ENCODE results near the gene LRRC7. TPM values are rescaled to one million over a fixed set of nuclear protein-coding genes. Genes with fewer than 3 reads are reported as not detected.

The LRRC7 gene
- total RNA-seq, 1 donor from 2014 or later = 303 TPM

DNA sequence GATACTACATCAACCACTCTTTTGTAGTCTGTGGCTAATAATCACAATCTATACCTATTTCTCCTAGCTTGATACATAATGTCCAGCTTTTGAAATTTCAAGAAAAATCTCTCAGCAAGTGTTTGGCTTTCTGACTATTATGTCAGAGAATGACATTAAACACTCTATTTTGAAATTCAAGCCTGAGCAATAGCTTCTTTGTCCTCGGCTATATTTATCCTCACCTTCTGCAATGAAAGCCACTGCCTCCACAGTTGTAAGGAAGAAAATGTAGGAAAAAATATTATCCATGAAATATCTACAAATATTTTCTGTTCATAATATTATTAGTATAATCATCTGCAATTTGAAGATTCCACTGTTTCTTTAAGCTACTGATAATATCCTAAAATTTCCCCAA lies 22.1 kb downstream of the LRRC7 start:
- DNase-seq = no peak

DNA sequence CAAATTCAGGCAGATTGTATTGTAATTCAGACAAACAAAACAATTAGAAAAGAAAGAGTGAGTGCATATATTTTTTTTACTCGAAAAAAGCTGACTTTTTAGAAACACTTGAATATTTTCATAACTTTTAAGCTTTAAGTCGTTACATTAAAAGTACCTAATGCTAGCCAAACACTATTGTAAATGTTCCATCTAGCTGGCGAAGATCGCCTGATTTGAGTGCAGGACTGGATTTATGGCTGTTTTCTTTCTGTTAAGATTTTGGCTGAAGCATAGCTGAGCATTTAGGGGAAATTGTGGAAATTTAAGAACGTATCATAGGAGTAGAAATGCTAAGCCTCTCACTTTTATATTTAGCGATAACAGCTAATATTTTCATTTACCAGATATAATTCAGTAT lies 24.6 kb downstream of the LRRC7 start:
- DNase-seq = no peak

DNA sequence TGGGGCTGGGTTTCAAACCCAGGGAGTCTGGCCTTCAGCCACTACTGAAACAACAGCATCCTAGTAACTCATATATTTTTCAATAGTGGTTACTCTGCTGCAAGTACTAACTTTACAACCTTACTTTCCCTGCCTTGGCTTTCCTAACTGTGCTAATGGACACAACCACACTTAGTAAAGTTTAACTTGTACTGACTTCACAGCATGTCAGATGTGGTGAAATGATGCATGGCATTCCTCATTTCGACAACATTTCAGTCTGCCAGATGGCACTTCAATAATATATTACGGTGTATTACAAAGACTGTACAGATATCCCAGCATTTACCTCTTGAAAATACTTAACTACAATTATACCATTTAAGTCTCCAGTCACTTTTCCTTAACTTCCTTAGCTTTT lies 27.8 kb downstream of the LRRC7 start:
- no peak for DNase-seq

DNA sequence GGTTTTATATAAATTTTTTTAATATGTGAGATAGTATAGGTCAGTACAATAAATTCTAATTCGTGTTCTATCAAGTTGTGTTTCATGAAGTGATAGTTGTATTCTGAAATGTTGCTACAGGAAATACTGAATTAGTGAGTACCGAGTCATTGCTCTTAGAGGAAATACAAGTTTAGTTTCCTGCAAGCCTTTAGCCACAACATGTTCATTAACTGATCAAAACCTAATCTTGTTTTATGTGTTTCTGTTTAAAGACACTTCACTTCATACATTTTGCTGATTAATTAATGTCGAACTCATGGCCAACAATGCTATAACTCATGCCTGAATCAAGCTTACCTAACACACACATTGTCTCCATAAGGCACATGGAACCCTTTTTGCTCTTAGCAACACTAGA lies 43.6 kb downstream of the LRRC7 start:
- DNase-seq = no peak

DNA sequence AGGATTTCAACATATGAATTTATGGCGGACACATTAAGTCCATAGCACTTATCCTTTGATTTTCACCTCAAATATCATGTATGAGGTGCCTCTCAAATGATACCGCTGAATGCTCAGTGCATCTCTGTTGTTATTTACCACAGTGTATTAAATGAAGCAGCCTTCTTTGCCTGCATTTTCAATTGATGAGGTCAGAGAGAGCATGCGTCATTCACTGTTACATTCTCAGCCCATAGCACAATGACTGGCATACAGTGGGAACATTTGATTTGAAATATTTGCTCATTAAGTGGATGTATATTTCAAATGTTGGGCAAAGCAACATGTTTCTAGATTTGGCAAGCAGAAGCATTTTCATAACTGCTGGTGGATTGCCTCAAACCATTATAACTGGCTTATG lies 45.7 kb downstream of the LRRC7 start:
- DNase-seq = no peak

DNA sequence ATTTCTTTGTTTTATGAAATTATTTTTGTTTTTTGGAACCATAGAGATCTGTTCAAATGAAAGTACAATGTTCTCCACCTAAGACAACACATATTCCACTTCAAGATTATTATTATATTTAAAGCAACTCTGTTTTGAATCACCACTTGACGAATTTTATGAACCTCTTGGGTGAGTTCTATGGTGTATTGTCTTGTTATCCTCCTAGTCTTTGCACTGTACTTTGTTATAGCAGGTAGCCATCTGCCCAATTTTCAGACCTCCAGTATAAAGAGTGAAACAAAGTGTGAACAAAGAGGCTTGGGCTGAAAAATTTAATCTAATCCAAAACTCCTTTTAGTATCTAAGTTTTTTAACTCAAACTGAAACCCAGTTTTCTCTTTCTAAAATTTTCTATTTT lies 71.0 kb downstream of the LRRC7 start:
- DNase-seq = no peak

DNA sequence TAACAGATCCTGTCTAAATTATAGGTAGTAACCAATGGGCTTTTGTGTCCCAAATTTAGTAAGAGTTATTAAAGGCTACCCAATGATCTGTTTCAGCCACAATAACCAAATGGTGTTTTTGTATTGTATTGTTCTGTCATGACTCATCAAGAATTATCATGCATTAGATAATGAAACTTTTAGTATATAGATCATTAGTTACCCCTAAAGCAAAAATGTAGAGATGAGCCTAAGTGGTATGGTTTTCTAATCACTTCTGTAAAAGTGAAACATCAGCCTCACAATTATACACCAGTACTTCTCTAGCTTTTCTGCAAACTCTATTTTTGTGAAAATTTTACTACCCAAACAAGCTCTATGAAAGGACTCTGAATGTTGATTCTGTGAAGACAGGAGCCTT lies 71.4 kb downstream of the LRRC7 start:
- no peak for DNase-seq

DNA sequence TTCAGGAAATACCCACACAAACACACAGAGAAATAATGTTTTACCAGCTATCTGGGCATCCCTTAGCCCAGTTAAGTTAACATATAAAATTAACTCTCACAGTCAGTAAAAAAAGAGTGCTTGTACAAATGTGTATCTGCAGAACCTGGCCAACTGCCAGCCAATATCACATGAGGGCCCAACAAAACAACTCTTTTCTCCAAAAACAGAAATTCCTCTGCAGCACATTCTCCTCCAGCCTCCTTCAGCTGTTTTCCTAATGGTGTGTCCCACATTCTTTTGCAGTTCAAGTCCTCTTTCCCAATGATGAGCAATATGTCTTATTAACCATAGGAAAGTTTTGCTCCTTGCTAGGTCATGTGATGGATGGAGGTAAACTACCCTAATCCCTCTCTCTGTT lies 75.5 kb downstream of the LRRC7 start:
- DNase-seq = no peak

DNA sequence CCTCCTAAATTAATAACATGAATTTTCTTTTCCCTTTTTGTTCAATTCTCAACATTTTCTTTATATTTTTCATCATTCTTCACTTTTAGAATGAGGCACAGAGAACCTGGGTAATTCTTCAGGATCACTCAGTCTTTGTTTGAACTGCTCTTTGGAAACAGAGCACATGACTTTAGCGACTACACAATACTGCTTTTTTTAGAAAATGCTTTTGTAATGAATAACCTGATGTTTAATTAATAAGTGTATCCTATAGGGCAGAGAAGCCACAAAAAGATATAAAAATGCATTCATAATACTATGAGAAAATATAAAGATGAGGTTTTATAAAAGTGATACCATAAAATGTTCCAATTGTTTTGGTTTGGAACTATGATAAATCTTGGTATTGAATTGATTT lies 77.8 kb downstream of the LRRC7 start:
- no peak for DNase-seq

DNA sequence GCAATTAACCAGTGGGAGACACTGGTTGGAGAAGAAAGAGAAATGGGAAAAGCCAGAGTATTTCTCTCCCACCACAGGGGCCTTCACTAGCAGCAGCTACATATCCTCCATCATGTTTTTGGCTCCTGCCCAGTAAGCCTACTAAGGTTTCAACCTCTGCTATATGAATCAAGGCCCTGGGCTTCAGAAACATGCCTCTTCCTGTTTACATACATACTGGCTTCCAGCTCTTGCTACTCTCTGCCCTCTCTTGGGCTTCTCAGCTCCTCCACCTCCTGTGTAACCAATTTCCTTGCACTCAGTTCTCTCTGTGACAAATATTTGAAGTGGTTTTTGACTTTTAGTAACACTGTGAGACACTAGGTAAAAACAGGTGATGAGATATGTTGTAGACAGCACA lies 80.8 kb downstream of the LRRC7 start:
- DNase-seq = no peak

DNA sequence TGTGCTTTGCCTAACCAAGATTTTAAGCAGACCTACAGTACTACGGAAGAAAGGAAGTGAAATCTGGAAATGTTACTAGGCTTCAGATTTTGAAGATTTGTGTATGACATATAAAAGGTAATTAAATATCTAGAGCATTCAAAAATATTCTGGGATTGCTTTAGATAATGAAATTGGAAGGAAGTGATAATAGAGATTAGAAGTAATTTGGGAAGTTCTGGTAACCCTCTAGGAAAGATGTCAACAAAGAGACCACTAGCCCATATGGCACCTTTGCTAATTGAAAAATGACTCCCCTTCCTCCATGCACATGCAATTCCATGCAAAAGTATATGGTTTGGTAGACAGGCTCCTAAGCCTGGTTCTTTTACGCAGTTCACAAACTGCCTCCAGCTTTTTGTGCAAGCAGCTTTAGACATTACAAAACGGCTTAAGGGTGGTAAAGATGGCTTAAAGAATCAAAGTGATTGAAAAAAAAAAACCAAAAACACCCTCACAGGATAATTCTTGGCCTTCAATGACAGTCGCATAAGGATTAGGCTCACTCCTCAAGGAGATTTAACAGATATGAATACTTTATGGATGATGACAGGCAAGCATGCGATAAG lies 81.8 kb downstream of the LRRC7 start:
- DNase-seq = no peak

DNA sequence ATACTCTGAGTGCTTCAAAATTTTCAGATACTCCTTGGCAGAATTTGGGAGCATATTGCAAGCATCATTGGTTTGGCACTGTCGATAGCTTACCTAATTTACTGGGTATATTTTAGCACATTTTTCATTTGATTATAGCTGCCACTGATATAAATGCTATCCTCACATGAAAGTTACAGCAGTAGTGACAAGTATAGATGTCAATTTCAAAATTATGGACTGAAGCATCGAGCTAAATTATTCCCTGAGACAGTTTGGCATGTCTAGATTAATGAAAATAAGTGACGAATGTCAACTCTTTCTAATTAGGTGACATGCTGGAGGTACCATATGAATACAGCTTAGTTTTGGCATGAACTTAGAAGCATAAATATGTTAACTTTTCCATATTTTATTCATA lies 83.1 kb downstream of the LRRC7 start:
- DNase-seq = no peak

DNA sequence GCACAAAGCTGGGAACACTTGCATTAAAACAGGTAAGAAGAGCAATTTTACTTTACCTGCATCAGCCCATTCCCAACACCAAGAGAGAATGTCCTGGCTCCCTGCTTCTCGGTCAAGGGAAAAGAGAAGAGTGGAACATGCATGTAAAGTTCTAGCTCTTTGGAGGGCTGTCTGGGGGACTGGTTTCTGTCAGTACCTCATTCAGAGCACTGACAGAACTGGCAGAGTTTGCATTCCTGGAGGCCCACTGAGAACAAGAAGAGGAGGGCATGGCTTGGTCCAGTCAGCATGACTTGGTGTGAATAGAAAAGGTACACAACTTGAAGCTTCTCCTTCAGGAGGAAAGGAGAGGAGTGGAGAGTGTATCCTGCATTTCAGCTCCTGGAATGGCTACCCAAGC lies 83.9 kb downstream of the LRRC7 start:
- DNase-seq = no peak

DNA sequence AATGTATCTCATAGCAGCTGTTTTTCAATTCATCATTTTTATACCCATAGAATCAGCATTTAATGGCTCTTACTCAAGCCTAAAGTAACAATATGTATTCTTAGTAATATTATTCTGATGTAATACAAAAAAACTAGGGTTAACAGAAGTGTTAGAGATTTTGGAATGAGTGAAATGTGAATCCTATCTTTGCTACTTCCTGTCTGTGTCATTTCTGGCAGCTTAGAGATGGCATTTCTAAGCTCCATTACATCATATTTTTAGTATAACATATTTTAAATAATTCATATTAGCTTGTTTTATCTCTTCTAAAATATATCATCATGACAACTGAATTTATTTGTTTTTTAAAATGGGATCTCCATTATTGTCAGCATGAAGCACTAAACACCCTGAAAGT lies 90.2 kb downstream of the LRRC7 start:
- DNase-seq = no peak

DNA sequence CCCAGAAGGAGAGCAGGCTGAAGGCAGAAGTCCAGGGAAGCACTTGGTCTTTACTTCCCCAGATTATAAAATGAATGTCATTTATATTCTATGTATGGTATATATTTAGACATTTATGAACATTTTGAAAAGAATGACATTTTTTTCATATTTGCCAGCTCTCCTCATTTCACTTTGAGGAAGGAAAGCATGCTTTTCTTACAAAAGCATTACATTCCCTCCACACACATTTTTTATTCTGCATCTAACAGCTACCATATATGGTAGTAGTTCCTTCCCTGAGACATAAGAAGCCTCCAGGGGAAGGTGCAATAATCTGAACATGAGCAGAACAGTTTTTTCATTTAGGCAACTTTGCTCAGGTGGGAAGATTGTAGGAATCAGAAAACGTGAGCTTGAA lies 94.0 kb downstream of the LRRC7 start:
- no peak for DNase-seq

DNA sequence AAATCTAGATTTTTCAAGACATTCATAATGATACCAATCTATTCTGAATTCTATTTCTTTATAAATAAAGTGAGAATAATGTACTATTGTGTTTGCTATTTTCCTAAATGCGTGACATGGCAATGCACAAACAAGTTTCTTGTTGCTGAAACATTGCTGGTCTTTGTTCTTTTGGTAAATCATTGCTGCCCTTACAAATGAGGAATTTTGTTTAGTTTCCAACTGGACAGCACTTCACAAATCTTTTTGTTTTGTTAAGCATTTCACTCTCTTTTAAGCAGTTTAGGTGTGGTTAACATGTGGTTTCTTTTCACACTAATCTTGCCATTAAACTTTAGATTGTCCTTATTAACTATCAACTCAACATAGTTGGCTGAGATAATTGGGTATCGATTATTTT lies 94.6 kb downstream of the LRRC7 start:
- no peak for DNase-seq

DNA sequence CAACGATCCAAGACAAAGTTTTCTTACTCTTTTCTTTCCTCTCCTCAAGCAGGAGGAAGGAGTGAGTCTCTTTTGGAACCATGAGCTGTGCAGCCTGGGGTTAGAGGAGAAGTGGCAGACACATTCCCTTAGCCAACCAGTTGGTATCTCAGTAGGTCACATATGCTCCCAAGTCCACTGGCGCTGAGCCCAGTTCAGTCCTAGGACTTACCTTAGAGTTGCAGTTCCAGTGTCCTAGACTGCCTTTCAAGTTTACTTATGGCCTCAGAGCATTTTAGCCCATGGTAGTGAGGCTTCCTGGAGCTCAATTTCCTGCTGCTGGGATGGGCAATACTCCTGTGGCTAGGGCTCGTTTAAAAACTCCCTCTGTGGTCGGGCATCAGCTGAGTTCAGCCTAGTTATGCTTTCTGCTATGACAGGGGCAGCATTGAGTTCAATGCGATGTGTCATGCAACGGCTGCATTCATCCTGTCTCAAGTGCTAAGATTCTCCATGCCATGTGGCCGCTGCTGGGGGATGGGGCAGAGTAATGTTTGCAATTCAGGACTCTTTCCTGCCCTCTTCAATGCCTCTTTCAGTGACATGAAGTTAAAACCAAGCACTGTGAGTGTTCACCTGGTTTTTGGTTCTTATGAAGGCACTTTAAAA lies 103.8 kb downstream of the LRRC7 start:
- no peak for DNase-seq

DNA sequence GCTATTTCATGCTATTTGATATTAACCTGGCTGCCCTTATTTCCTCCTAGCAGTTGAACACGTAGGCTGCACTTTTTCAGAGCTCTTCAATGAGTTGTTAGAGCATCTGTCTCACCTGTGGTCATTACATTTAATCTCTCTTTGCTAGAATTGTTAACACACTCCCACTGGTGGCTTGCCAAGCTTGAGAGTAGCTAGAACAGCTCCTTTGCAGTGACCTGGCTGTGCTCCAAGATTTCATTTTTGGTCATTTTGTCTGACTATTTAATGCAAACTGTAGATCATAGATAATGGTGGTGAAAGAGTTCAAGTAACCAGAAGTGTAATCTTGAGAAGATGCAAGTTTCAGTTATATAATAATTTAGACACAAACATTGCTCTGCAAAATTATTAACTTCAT lies 105.6 kb downstream of the LRRC7 start:
- no peak for DNase-seq

DNA sequence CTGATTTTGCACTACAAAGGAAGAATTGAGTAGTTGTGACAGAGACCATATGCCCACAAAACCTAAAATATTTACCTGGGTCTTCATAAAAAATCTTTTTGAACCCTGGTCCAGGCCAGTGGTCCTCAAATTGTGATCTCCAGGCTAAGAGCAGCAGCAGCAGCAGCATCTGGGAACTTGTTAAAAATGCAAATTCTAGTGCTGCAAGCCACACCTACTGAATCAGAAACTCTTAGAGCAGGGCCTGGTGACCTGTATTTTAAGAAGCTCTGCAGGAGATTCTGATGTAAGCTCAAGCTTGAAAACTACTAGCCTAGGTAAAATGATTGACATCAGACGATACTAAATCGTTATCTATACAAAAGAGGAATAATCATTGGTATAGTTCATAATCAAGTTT lies 112.2 kb downstream of the LRRC7 start:
- no peak for DNase-seq

DNA sequence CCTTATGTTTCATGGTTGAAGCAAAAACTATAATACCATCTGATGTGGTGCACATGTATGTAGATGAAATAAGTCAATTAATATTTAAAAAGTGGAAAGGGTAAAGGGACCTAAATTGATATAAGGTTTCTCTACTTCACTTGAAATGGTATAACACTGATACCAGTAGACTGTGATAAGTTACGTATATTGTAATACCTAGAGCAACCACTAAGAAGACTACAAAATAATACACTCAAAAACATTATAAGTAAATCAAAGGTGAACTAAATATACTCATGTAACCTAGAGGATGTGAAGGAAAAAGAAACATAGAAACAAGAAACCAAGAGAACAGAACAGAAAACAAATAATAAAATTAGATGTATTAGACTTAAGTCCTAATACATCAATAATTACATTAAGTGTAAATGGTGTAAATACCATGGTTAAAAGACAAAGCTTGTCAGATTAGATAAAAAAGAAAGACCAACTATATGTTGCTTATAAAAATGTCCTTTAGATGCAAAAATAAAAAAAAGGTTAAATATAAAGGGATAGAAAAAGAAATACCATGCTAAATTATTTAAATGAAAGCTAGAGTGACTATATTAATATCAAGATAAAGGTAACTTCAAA lies 118.8 kb downstream of the LRRC7 start:
- no peak for DNase-seq

DNA sequence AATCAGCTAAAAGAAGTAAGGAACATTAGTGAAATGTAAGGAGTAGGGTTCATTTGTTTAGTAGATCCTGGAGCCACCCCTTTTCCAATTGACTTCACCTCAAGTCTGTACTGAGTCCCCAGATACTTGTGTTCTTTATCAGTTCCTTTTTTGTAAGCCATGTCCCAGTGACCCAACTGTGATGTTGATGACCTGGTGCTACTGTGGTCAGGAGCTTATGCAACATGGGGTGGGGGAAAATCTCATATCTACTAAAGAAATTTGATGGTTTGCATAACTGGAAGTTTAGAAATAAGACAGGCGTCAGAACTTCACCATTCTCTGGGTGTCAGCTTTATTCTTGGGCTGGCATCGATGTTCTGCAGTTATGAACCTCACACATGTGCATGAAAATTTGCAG lies 120.5 kb downstream of the LRRC7 start:
- no peak for DNase-seq

DNA sequence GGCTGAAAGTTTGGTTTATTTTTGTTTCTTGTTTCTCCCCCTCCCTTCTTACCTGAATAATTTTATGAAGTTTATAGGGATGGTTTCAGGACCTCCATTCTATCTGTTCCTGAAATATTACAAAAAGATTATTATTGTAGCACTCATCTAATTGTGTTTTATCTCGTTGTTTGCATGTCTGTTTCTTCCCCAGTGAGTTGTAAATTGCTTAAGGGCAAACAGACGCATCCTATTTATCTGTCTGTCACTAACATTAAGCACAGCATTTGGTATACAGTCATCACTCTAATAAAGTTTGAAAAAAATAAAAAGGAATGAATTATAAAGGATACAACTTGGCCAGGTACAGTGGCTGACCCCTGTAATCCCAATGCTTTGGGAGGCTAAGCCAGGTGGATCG lies 123.5 kb downstream of the LRRC7 start:
- DNase-seq = no peak

DNA sequence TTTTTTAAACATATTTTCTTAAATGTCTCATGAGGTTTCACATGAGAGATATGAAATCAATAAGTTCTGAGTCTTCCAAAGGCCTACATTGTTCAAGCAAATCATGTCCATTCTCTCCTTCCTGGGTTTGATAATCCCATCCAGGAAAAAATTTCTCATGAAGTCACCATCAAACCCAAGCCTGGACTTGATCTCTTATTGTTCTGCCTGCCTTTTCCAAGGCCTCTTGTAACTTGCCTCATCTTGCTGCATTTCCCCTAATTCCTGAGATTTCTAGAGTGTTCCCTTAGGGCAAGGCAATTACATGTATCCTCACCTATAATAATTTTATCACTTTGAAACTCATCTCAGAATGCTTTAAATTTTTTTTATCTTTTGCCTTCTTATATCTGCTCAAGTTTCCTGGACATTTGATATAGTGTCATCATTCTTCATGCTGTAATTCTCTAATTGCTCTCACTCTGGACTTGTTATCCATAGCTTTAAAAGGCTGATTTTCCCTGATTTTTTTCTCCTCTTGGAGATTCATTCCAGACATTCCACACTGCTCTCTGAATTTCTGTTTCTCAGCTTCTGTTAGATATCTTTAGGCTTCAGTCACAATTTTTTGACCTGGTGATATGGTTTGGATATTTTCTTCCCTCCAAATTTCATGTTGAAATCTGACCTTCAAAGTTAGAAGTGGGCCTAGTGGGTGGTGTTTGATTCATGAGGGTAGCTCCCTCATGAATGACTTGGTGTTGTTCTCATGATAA lies 126.4 kb downstream of the LRRC7 start:
- no peak for DNase-seq

DNA sequence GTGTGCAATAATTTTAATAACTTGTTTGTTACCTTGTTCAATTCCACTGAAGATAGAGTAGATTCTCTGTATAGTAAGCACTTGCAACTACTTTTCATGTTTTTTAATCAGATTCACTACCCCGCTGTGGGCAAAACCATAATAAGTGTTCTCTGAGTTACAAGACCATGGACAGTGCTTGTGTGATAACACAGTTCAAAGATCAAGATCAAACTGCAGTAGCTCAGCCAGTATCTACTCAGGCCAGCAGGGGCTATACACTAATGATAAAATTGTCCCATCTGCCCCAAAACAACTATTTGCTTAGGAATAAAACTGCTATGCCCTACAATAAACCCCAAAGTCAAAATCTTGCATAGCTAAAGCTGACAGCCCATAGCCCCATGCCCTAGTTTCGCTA lies 129.6 kb downstream of the LRRC7 start:
- DNase-seq = no peak

Measured in occipital lobe (tissue), 2 donors.